Liver (tissue), 9 donors: Measurements from ENCODE around the gene TSSC4. TPM values are rescaled to one million over a fixed set of nuclear protein-coding genes. Genes with fewer than 3 reads are reported as not detected.

Source experiments
- DNase-seq: peaks from one replicate; pipeline ENCODE4 v3.0.0-alpha.2; 2017; ENCODE audit warnings: low spot score
- H3K27ac ChIP-seq, 2 donors: one replicate each; pipeline ENCODE4 v1.7.0; 2013; ENCODE audit warnings: inconsistent platforms in 2 of 2, low read length in 2 of 2, control low read depth in 1 of 2, low read depth in 1 of 2, mild to moderate bottlenecking in 1 of 2
- H3K27me3 ChIP-seq, 4 donors: one replicate each; pipeline versions ENCODE4 v1.6.1 to v1.7.0; 2013; ENCODE audit warnings: low read length in 3 of 4, inconsistent platforms in 1 of 4, mild to moderate bottlenecking in 1 of 4, moderate library complexity in 1 of 4; ENCODE audit not compliant: control insufficient read depth in 4 of 4, insufficient read depth in 4 of 4
- H3K36me3 ChIP-seq, 4 donors: one replicate each; pipeline versions ENCODE4 v1.6.1 to v1.7.0; 2013; ENCODE audit warnings: low read length in 3 of 4, mild to moderate bottlenecking in 3 of 4, low read depth in 1 of 4, moderate library complexity in 1 of 4; ENCODE audit not compliant: control insufficient read depth in 4 of 4, insufficient read depth in 3 of 4
- H3K4me1 ChIP-seq, 4 donors: one replicate each; pipeline versions ENCODE4 v1.6.1 to v1.7.0; 2013; ENCODE audit warnings: low read length in 3 of 4, mild to moderate bottlenecking in 3 of 4, moderate library complexity in 1 of 4; ENCODE audit not compliant: control insufficient read depth in 4 of 4, insufficient read depth in 4 of 4
- H3K4me3 ChIP-seq, 3 donors: one replicate each; pipeline versions ENCODE4 v1.6.1 to v1.7.0; 2013; ENCODE audit warnings: low read length in 3 of 3, control low read depth in 1 of 3, low read depth in 1 of 3, mild to moderate bottlenecking in 1 of 3
- H3K9ac ChIP-seq, 2 donors: one replicate each; pipeline ENCODE4 v1.7.0; 2013; ENCODE audit warnings: low read length in 2 of 2, mild to moderate bottlenecking in 2 of 2, moderate library complexity in 2 of 2, control low read depth in 1 of 2, low read depth in 1 of 2
- H3K9me3 ChIP-seq, 4 donors: one replicate each; pipeline versions ENCODE4 v1.6.1 to v1.7.0; 2013; ENCODE audit warnings: low read length in 3 of 4; ENCODE audit not compliant: control insufficient read depth in 4 of 4
- EGR1 ChIP-seq, 2 donors: IDR thresholded peaks; 2 replicates each; pipeline ENCODE4 v1.6.1; 2016 to 2018; ENCODE audit warnings: antibody characterized with exemption in 2 of 2, low read depth in 2 of 2
- FOXA1 ChIP-seq: IDR thresholded peaks from 2 replicates; pipeline ENCODE4 v1.6.1; 2016; ENCODE audit warnings: antibody characterized with exemption
- FOXA2 ChIP-seq: IDR thresholded peaks from 2 replicates; pipeline ENCODE4 v1.6.1; 2016; ENCODE audit warnings: antibody characterized with exemption
- GABPA ChIP-seq, 2 donors: IDR thresholded peaks in 1 of 2; conservative IDR thresholded peaks in 1 of 2; 2 replicates each; pipeline ENCODE4 v1.6.1; 2016; ENCODE audit warnings: antibody characterized with exemption in 2 of 2, mild to moderate bottlenecking in 1 of 2, moderate library complexity in 1 of 2
- HNF4A ChIP-seq, 2 donors: conservative IDR thresholded peaks; 2 replicates each; pipeline ENCODE4 v1.6.1; 2016; ENCODE audit warnings: antibody characterized with exemption in 2 of 2, mild to moderate bottlenecking in 2 of 2
- HNF4G ChIP-seq: IDR thresholded peaks from 2 replicates; pipeline ENCODE4 v1.6.1; 2016; ENCODE audit warnings: antibody characterized with exemption
- JUND ChIP-seq, 2 donors: IDR thresholded peaks; 2 replicates each; pipeline ENCODE4 v1.6.1; 2016; ENCODE audit warnings: antibody characterized with exemption in 2 of 2
- NR2F2 ChIP-seq: IDR thresholded peaks from 2 replicates; pipeline ENCODE4 v1.6.1; 2016; ENCODE audit warnings: antibody characterized with exemption
- RAD21 ChIP-seq, 2 donors: IDR thresholded peaks; 2 replicates each; pipeline ENCODE4 v1.6.1; 2016; ENCODE audit warnings: antibody characterized with exemption in 2 of 2, mild to moderate bottlenecking in 2 of 2
- SP1 ChIP-seq: IDR thresholded peaks from 2 replicates; pipeline ENCODE4 v1.6.1; 2018; ENCODE audit warnings: antibody characterized with exemption, mild to moderate bottlenecking
- TAF1 ChIP-seq: conservative IDR thresholded peaks from 2 replicates; pipeline ENCODE4 v1.6.1; 2016; ENCODE audit warnings: antibody characterized with exemption, mild to moderate bottlenecking
- YY1 ChIP-seq: IDR thresholded peaks from 2 replicates; pipeline ENCODE4 v1.6.1; 2016; ENCODE audit warnings: antibody characterized with exemption, mild to moderate bottlenecking
- WGBS: extraction: QIAGEN DNeasy Blood & Tissue Kit; methylation state at CpG from one replicate; pipeline ENCODE4 v1.1.7; 2013; 5-methylcytosine and 5-hydroxymethylcytosine counted together
- polyA plus RNA-seq, 2 donors: library from polyadenylated mRNA; stranded (reverse) in 1 of 2; unstranded in 1 of 2; fragments of 200-250 nt in 1 of 2; fragments of >200 nt in 1 of 2; fragmentation: Nextera tagmentation in 1 of 2; extraction: Ambion mirVana in 1 of 2; gene quantifications; one replicate each; pipeline versions ENCODE4 v1.2.1 to v1.2.3, GENCODE V29; 2013 to 2015
- total RNA-seq, 2 donors: library from RNA; depleted of rRNA; stranded (reverse); fragments of >200 nt; gene quantifications; one replicate each; pipeline ENCODE4 v1.2.3, GENCODE V29; 2014
- TF ChIP-seq, protein P1 (sequence below): IDR thresholded peaks from 2 replicates; pipeline ENCODE4 v1.6.1; 2016; ENCODE audit warnings: antibody characterized with exemption
- TF ChIP-seq, protein P2 (sequence below): IDR thresholded peaks from 2 replicates; pipeline ENCODE4 v1.6.1; 2016; ENCODE audit warnings: antibody characterized with exemption, mild to moderate bottlenecking
- TF ChIP-seq, protein P3 (sequence below): IDR thresholded peaks from 2 replicates; pipeline ENCODE4 v1.6.1; 2016; ENCODE audit warnings: antibody characterized with exemption
- TF ChIP-seq, protein P4 (sequence below): fragments of 150-350 bp; IDR thresholded peaks from 2 replicates; pipeline ENCODE4 v1.5.1; 2017; ENCODE audit warnings: improper control_type of control experiment, low read depth, low read length; ENCODE audit not compliant: missing input control
- TF ChIP-seq, protein P5 (sequence below): IDR thresholded peaks from 2 replicates; pipeline ENCODE4 v1.6.1; 2016; ENCODE audit warnings: antibody characterized with exemption
- donor health status: healthy.
- donor health status: healthy.
- donor health status: healthy.
- donor health status: healthy.
- donor health status: healthy.

Gene TSSC4
- total and polyA plus RNA-seq, 4 donors: 15.8 to 19.1 (median 17.6) TPM

DNA sequence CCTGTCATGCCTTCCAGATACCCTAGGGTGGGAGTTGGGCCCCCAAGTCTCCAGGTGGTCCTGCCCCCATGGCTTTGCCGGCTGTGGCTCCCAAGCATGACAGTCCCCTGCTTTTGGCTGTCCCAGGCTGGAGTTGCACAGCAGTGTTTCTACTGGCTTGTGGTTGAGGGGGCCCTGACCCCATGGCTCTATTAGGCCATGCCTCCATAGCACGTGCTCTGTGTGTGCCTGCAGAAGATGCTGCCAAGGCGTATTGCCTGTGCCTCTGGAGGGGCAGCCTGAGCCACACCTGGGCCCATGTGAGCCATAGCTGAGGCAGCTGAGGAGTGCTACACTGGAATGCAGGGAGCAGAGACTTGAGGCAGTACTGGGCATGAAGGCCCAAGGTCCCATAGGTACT, 48.8 kb upstream of the TSSC4 start:
- Histone ChIP-seq H3K36me3 (no peaks in the 10 kb centered on the region), H3K9me3 (no peaks in the 10 kb centered on the region), H3K27ac (no peak overlapping the region), H3K4me3 (no peak overlapping the region), H3K27me3 (no peaks in the 10 kb centered on the region), H3K4me1 (peaks cover 0 to 12% (median 10%) of the 10 kb centered on the region in 4 donors), H3K9ac (no peak overlapping the region)
- DNase-seq: no peak
- TF ChIP-seq EGR1 (IDR thresholded peaks at IDR 0.05; ENCODE audit: low read depth in 2 of 2) (no peak), HNF4A (conservative IDR thresholded peaks at IDR 0.05) (peak in 1 of 2 donors; percentile 14)
- WGBS: 49% methylated on average over 3 of the region's 3 CpGs

DNA sequence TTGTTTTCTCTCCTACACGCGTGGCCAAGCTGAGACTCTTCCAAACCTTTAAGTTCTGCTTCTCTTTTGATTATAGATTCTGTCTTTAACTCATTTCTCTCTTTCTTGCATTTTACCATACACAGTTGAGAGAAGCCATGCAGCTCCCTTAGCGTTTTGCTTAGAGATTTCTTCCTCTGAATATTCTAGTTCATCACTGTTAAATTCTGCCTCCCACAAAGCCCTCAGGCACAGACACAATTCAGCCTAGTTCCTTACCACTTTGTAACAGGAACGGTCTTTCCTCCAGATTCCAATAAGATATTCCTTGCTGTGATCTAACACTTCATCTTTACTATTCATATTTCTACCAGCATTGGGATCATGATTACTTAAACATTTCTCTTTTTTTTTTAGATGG, 48.1 kb upstream of the TSSC4 start:
- Histone ChIP-seq H3K27me3 (no peaks in the 10 kb centered on the region), H3K27ac (no peak overlapping the region), H3K9ac (no peak overlapping the region), H3K36me3 (no peaks in the 10 kb centered on the region), H3K9me3 (no peaks in the 10 kb centered on the region), H3K4me1 (peaks cover 0 to 7% (median 5%) of the 10 kb centered on the region in 4 donors), H3K4me3 (no peak overlapping the region)
- no peak for DNase-seq
- WGBS: 89% methylated on average over 4 of the region's 4 CpGs
- no peak for TF ChIP-seq FOXA2
- TF ChIP-seq TAF1: no peak
- no peak for TF ChIP-seq NR2F2
- TF ChIP-seq, protein P1, sequence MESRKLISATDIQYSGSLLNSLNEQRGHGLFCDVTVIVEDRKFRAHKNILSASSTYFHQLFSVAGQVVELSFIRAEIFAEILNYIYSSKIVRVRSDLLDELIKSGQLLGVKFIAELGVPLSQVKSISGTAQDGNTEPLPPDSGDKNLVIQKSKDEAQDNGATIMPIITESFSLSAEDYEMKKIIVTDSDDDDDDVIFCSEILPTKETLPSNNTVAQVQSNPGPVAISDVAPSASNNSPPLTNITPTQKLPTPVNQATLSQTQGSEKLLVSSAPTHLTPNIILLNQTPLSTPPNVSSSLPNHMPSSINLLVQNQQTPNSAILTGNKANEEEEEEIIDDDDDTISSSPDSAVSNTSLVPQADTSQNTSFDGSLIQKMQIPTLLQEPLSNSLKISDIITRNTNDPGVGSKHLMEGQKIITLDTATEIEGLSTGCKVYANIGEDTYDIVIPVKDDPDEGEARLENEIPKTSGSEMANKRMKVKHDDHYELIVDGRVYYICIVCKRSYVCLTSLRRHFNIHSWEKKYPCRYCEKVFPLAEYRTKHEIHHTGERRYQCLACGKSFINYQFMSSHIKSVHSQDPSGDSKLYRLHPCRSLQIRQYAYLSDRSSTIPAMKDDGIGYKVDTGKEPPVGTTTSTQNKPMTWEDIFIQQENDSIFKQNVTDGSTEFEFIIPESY: no peak
- TF ChIP-seq, protein P2, sequence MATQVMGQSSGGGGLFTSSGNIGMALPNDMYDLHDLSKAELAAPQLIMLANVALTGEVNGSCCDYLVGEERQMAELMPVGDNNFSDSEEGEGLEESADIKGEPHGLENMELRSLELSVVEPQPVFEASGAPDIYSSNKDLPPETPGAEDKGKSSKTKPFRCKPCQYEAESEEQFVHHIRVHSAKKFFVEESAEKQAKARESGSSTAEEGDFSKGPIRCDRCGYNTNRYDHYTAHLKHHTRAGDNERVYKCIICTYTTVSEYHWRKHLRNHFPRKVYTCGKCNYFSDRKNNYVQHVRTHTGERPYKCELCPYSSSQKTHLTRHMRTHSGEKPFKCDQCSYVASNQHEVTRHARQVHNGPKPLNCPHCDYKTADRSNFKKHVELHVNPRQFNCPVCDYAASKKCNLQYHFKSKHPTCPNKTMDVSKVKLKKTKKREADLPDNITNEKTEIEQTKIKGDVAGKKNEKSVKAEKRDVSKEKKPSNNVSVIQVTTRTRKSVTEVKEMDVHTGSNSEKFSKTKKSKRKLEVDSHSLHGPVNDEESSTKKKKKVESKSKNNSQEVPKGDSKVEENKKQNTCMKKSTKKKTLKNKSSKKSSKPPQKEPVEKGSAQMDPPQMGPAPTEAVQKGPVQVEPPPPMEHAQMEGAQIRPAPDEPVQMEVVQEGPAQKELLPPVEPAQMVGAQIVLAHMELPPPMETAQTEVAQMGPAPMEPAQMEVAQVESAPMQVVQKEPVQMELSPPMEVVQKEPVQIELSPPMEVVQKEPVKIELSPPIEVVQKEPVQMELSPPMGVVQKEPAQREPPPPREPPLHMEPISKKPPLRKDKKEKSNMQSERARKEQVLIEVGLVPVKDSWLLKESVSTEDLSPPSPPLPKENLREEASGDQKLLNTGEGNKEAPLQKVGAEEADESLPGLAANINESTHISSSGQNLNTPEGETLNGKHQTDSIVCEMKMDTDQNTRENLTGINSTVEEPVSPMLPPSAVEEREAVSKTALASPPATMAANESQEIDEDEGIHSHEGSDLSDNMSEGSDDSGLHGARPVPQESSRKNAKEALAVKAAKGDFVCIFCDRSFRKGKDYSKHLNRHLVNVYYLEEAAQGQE: no peak
- TF ChIP-seq JUND (IDR thresholded peaks at IDR 0.05): no peak
- no peak for TF ChIP-seq HNF4G
- no peak for TF ChIP-seq FOXA1
- TF ChIP-seq RAD21 (IDR thresholded peaks at IDR 0.05): no peak
- no peak for TF ChIP-seq GABPA (IDR thresholded peaks at IDR 0.05 in 1 of 2, conservative IDR thresholded peaks at IDR 0.05 in 1 of 2)
- no peak for TF ChIP-seq SP1
- TF ChIP-seq, protein P3, sequence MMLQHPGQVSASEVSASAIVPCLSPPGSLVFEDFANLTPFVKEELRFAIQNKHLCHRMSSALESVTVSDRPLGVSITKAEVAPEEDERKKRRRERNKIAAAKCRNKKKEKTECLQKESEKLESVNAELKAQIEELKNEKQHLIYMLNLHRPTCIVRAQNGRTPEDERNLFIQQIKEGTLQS: no peak
- TF ChIP-seq, protein P4, sequence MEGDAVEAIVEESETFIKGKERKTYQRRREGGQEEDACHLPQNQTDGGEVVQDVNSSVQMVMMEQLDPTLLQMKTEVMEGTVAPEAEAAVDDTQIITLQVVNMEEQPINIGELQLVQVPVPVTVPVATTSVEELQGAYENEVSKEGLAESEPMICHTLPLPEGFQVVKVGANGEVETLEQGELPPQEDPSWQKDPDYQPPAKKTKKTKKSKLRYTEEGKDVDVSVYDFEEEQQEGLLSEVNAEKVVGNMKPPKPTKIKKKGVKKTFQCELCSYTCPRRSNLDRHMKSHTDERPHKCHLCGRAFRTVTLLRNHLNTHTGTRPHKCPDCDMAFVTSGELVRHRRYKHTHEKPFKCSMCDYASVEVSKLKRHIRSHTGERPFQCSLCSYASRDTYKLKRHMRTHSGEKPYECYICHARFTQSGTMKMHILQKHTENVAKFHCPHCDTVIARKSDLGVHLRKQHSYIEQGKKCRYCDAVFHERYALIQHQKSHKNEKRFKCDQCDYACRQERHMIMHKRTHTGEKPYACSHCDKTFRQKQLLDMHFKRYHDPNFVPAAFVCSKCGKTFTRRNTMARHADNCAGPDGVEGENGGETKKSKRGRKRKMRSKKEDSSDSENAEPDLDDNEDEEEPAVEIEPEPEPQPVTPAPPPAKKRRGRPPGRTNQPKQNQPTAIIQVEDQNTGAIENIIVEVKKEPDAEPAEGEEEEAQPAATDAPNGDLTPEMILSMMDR: no peak
- TF ChIP-seq, protein P5, sequence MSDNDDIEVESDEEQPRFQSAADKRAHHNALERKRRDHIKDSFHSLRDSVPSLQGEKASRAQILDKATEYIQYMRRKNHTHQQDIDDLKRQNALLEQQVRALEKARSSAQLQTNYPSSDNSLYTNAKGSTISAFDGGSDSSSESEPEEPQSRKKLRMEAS: no peak
- TF ChIP-seq YY1: no peak
- TF ChIP-seq HNF4A (conservative IDR thresholded peaks at IDR 0.05): no peak
- TF ChIP-seq EGR1 (IDR thresholded peaks at IDR 0.05; ENCODE audit: low read depth in 2 of 2): no peak
